NT2/D1 (cell line): Measurements from ENCODE around the gene UTF1.

Experiments
- YY1 ChIP-seq: IDR thresholded peaks from 2 replicates; pipeline ENCODE4 v1.6.1; 2011; ENCODE audit not compliant: insufficient read length, insufficient read depth
- ZNF274 ChIP-seq: IDR thresholded peaks from 2 replicates; pipeline ENCODE4 v1.6.1; 2011; ENCODE audit warnings: mild to moderate bottlenecking, low read depth, low read length

DNA sequence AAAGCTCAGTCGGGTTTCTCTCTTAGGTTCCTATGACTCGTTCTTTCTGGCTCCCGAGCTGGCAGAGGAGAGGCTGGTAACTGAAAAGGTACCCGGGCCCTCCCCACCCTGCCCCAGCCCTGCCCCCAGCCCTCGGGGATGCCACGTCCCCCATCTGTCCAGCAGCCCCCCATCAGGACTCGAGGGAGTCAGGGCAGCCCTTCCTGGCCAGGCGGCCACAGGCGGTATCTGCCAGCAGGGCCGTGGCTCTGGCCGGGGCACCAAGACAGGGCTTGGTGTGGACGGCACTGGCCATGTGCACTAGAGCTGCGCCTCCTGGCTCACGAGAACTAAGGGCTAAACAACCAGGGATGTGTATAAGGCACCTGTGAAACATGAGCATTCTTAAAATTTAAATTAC is 40.3 kb upstream of the UTF1 start:
- TF ChIP-seq YY1 (no peak), ZNF274 (no peak)
